Endothelial cell of umbilical vein (primary cell): ENCODE data around the gene COL23A1. TPM values are rescaled to one million over a fixed set of nuclear protein-coding genes. Genes with fewer than 3 reads are reported as not detected.

Experiments
- BruUV-seq: library from RNA; stranded (reverse); fragments of 400-500 nt; replicated peaks from 2 replicates; lab custom pipeline; 2021; lab: Mats Ljungman, UMichigan
- CTCF ChIA-PET: fragments of 300-600, 350-600 bp; sonication (Branson Sonifier 250); formaldehyde crosslinking; loops from one replicate; lab custom pipeline; 2021; ENCODE audit warnings: antibody characterized with exemption, inconsistent platforms; lab: Charles Lee
- POLR2A ChIA-PET: fragments of 300-600, 350-600 bp; sonication (Branson Sonifier 250); formaldehyde crosslinking; loops from one replicate; lab custom pipeline; 2021; ENCODE audit warnings: antibody characterized with exemption, inconsistent platforms; lab: Charles Lee
- DNase-seq: peaks from one replicate; pipeline ENCODE4 v3.0.0-alpha.2; 2011; ENCODE audit warnings: low read depth, low spot score
- FAIRE-seq: peaks from 2 replicates; lab custom pipeline; 2011; peaks lifted over from hg19 to GRCh38; lab: Jason Lieb, UNC
- H2AFZ ChIP-seq: 2 replicates; pipeline ENCODE4 v1.6.0; 2012; ENCODE audit warnings: low read depth, low read length, control low read depth, inconsistent platforms
- H3K27ac ChIP-seq: 2 replicates; pipeline ENCODE4 v1.5.1; 2011; ENCODE audit warnings: low read depth, mild to moderate bottlenecking, control low read depth, low read length, moderate library complexity; ENCODE audit not compliant: insufficient read depth
- H3K27me3 ChIP-seq, 2 experiments: 2 replicates each; pipeline versions ENCODE4 v1.6.0 to v1.6.1; 2011; ENCODE audit warnings: low read length in 2 of 2, mixed read lengths in 1 of 2; ENCODE audit not compliant: control insufficient read depth in 2 of 2, insufficient read depth in 2 of 2
- H3K36me3 ChIP-seq, 2 experiments: 2 replicates in 1 of 2; 3 replicates in 1 of 2; pipeline ENCODE4 v1.5.1; 2011; ENCODE audit warnings: low read length in 2 of 2, mild to moderate bottlenecking in 1 of 2, moderate library complexity in 1 of 2; ENCODE audit not compliant: control insufficient read depth in 2 of 2, insufficient read depth in 2 of 2; ENCODE audit errors: extremely low read depth in 1 of 2
- H3K4me1 ChIP-seq: 3 replicates; pipeline ENCODE4 v1.5.1; 2011; ENCODE audit warnings: mild to moderate bottlenecking, low read length; ENCODE audit not compliant: control insufficient read depth, insufficient read depth; ENCODE audit errors: extremely low read depth
- H3K4me2 ChIP-seq: 2 replicates; pipeline ENCODE4 v1.6.1; 2011; ENCODE audit warnings: low read length, control low read depth, mixed read lengths; ENCODE audit not compliant: insufficient read depth
- H3K4me3 ChIP-seq, 3 experiments: fragments of 200-600 bp in 1 of 3; sonication (generic), shearing (Covaris generic) in 1 of 3; replicated peaks in 1 of 3; 2 replicates each; pipeline ENCODE4 v1.5.1; 2011 to 2016; ENCODE audit warnings: control low read depth in 3 of 3, low read length in 3 of 3, mild to moderate bottlenecking in 2 of 3, inconsistent platforms in 1 of 3, low read depth in 1 of 3, moderate library complexity in 1 of 3; ENCODE audit not compliant: insufficient read depth in 1 of 3
- H3K79me2 ChIP-seq: 2 replicates; pipeline ENCODE4 v1.6.0; 2012; ENCODE audit warnings: low read length, inconsistent platforms; ENCODE audit not compliant: control insufficient read depth, insufficient read depth
- H3K9ac ChIP-seq: replicated peaks from 2 replicates; pipeline ENCODE3; 2011; ENCODE audit warnings: low read length, control low read depth; ENCODE audit not compliant: insufficient read depth; ENCODE audit errors: extremely low read depth
- H3K9me1 ChIP-seq: replicated peaks from 3 replicates; pipeline ENCODE4 v1.6.0; 2011; ENCODE audit warnings: mild to moderate bottlenecking, low read length; ENCODE audit not compliant: control insufficient read depth, insufficient read depth; ENCODE audit errors: extremely low read depth
- H3K9me3 ChIP-seq: replicated peaks from 2 replicates; pipeline ENCODE4 v1.5.1; 2012; ENCODE audit warnings: low read length, inconsistent platforms; ENCODE audit not compliant: control insufficient read depth, insufficient read depth
- H4K20me1 ChIP-seq: replicated peaks from 2 replicates; pipeline ENCODE3; 2011; ENCODE audit warnings: mild to moderate bottlenecking, low read length; ENCODE audit not compliant: control insufficient read depth, insufficient read depth; ENCODE audit errors: extremely low read depth
- CTCF ChIP-seq, 2 donors: IDR thresholded peaks; 1 replicate in 1 of 2; 2 replicates in 1 of 2; pipeline ENCODE4 v1.5.1; 2011; ENCODE audit warnings: low read length in 2 of 2, mild to moderate bottlenecking in 2 of 2, moderate library complexity in 2 of 2, control low read depth in 1 of 2, inconsistent platforms in 1 of 2, low read depth in 1 of 2; ENCODE audit not compliant: insufficient read depth in 1 of 2; ENCODE audit errors: extremely low read depth in 1 of 2
- EZH2 ChIP-seq: IDR thresholded peaks from 2 replicates; pipeline ENCODE4 v1.6.1; 2012; ENCODE audit warnings: borderline replicate concordance, low read depth, mild to moderate bottlenecking, moderate library complexity, low read length, inconsistent platforms; ENCODE audit not compliant: severe bottlenecking
- FOS ChIP-seq: IDR thresholded peaks from 2 replicates; pipeline ENCODE4 v1.6.1; 2011; ENCODE audit warnings: mild to moderate bottlenecking, low read length, moderate library complexity, borderline replicate concordance; ENCODE audit not compliant: insufficient read depth
- GATA2 ChIP-seq: IDR thresholded peaks from 2 replicates; pipeline ENCODE4 v1.7.0; 2011; ENCODE audit warnings: low read depth, mild to moderate bottlenecking, moderate library complexity, mixed read lengths, low read length; ENCODE audit not compliant: insufficient read length, insufficient read depth
- JUN ChIP-seq: IDR thresholded peaks from 2 replicates; pipeline ENCODE4 v1.6.1; 2011; ENCODE audit warnings: borderline replicate concordance, low read depth; ENCODE audit not compliant: insufficient read length, insufficient read depth
- MAX ChIP-seq: IDR thresholded peaks from 2 replicates; pipeline ENCODE4 v1.6.1; 2011; ENCODE audit not compliant: insufficient read depth, insufficient read length
- MYC ChIP-seq: IDR thresholded peaks from one replicate; pipeline ENCODE4 v1.6.1; 2011; ENCODE audit warnings: mild to moderate bottlenecking, low read depth, low read length
- POLR2A ChIP-seq: IDR thresholded peaks from 2 replicates; pipeline ENCODE4 v1.6.1; 2012; ENCODE audit warnings: low read depth, mild to moderate bottlenecking, control low read depth, low read length
- POLR2AphosphoS5 ChIP-seq: IDR thresholded peaks from 2 replicates; pipeline ENCODE4 v1.6.1; 2012; ENCODE audit warnings: low read depth, mild to moderate bottlenecking, control low read depth, low read length, moderate library complexity; ENCODE audit not compliant: insufficient read depth
- dilution Hi-C: fragments of 300-500 bp; cut with MboI; formaldehyde crosslinking; loops from one replicate; pipeline ENCODE4 v1.15.0; 2019; ENCODE audit warnings: low sequenced_read_pairs; ENCODE audit not compliant: extremely low pct_ligation_motif_present
- intact Hi-C: fragments of 100-400 bp; cut with micrococcal nuclease; formaldehyde crosslinking; loops from one replicate; pipeline ENCODE4 v1.10.0; 2022
- polyA plus RNA-seq, 4 experiments: library from polyadenylated mRNA; depleted of rRNA in 3 of 4; stranded (reverse) in 3 of 4; unstranded in 1 of 4; fragments of >200 nt; gene quantifications; 2 replicates each; pipeline versions ENCODE4 v1.2.1 to v1.2.3, GENCODE V29; 2011 to 2012; ENCODE audit warnings: missing spikeins in 1 of 4
- total RNA-seq: library from RNA; stranded (reverse); gene quantifications from 2 replicates; pipeline ENCODE4 v1.2.3, GENCODE V29; 2021

COL23A1 gene
- total and polyA plus RNA-seq, 2 donors (not counting 3 experiments of a cell fraction or from before 2014, with no cell fraction given), result not detected

- DNase-seq, result no peak
- Histone ChIP-seq H3K27me3 (no peaks in the 10 kb centered on the region), H3K9ac (no peak overlapping the region), H3K27ac (no peak overlapping the region), H3K9me1 (no peaks in the 10 kb centered on the region), H3K4me1 (no peaks in the 10 kb centered on the region), H3K36me3 (no peaks in the 10 kb centered on the region), H3K4me2 (no peak overlapping the region), H3K9me3 (no peaks in the 10 kb centered on the region), H3K4me3 (no peak overlapping the region), H4K20me1 (no peaks in the 10 kb centered on the region), H3K79me2 (no peaks in the 10 kb centered on the region), H2AFZ (no peak overlapping the region)
- no TSS peak for BruUV-seq
- TF ChIP-seq JUN (no peak), MAX (no peak), POLR2AphosphoS5 (no peak), GATA2 (no peak), POLR2A (no peak), FOS (no peak), MYC (no peak), EZH2 (no peak), CTCF (IDR thresholded peaks at IDR 0.05; ENCODE audit: extremely low read depth in 1 of 2, insufficient read depth in 1 of 2, low read depth in 1 of 2, low read length in 2 of 2) (no peak)
- intact Hi-C loops, result no loop called here
- ChIA-PET CTCF (no interaction called here), POLR2A (no interaction called here)
- no peak for FAIRE-seq
- dilution Hi-C loops, result no loop called here
Measured at GRCh38 chr5:178420354-178420781, 169.8 kb downstream of the COL23A1 start.
